ENCODE data around the gene ARHGAP25.

DNA sequence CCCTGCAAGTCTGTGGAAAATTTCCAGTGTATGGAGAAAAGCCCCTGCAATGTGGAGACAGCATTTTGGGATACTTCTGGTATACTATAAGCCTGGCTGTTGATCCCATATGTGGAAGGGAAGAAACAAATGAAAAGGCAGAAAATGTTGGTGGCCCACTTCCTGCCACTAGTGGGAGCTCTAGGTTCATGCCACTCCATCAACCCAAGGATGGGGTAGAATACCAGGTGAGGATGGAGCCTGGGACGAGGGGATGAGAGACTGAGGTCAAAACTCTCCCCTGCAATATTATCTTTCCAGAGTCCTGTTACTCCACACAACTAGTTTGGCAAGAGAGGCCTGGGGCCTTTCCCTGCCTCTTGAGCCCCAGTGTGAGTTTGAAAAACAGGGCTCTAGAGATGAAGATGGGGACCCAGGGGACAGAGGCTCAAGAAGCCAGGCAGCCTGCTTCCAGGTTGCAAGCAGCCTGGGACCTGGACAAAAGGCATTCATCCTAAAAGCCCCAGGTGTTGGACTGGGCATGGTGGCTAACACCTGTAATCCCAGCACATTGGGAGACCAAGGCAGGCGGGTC is 104.7 kb downstream of the ARHGAP25 start:
- TF ChIP-seq POLR2A (IDR thresholded peaks at IDR 0.05; ENCODE audit: low read length) (no peak), GATA1 (IDR thresholded peaks at IDR 0.05; ENCODE audit: low read depth, low read length) (no peak)

Data from erythroblast (primary cell).